H1 (cell line): Measurements from ENCODE around the gene AQP10. TPM values are rescaled to one million over a fixed set of nuclear protein-coding genes. Genes with fewer than 3 reads are reported as not detected.
"Not testable (repeated sequence)": the region's sequence is repeated elsewhere in the genome, so short reads cannot be mapped to it uniquely, and the experiment has no call there.

Source experiments
- CTCF ChIA-PET: fragments of 300-600 bp; sonication (Branson Sonifier 250); formaldehyde crosslinking; loops from one replicate; lab custom pipeline; 2021; ENCODE audit not compliant: partially characterized antibody; lab: Charles Lee
- POLR2A ChIA-PET: fragments of 300-600 bp; sonication (Branson Sonifier 250); formaldehyde crosslinking; loops from one replicate; lab custom pipeline; 2021; ENCODE audit warnings: inconsistent platforms; ENCODE audit not compliant: partially characterized antibody; lab: Charles Lee
- DNase-seq, 2 experiments: peaks; one replicate each; pipeline versions ENCODE4 v3.0.0 to v3.0.0-alpha.2; 2010 to 2022; ENCODE audit warnings: low spot score in 2 of 2, low read depth in 1 of 2, mixed read lengths in 1 of 2
- FAIRE-seq: peaks from 2 replicates; lab custom pipeline; 2011; peaks lifted over from hg19 to GRCh38; lab: Jason Lieb, UNC
- H2AFZ ChIP-seq: 2 replicates; pipeline ENCODE4 v1.8.1; 2012; ENCODE audit warnings: low read length, inconsistent platforms
- H2AK5ac ChIP-seq: 2 replicates; pipeline ENCODE4 v1.6.1; 2013; ENCODE audit warnings: low read depth, low read length
- H2BK120ac ChIP-seq: replicated peaks from 2 replicates; pipeline ENCODE3; 2013; ENCODE audit warnings: low read depth, low read length, inconsistent platforms
- H2BK12ac ChIP-seq: 2 replicates; pipeline ENCODE4 v1.6.1; 2013; ENCODE audit warnings: low read depth, low read length
- H2BK15ac ChIP-seq: 2 replicates; pipeline ENCODE4 v1.6.1; 2013; ENCODE audit warnings: low read length
- H2BK20ac ChIP-seq: 2 replicates; pipeline ENCODE4 v1.6.1; 2013; ENCODE audit warnings: low read length
- H2BK5ac ChIP-seq: 2 replicates; pipeline ENCODE4 v1.6.1; 2013; ENCODE audit warnings: low read depth, low read length
- H3K14ac ChIP-seq: 2 replicates; pipeline ENCODE4 v1.6.1; 2013; ENCODE audit warnings: inconsistent platforms; ENCODE audit not compliant: insufficient read length
- H3K18ac ChIP-seq: 2 replicates; pipeline ENCODE4 v1.6.1; 2013; ENCODE audit warnings: low read length; ENCODE audit errors: extremely low read depth
- H3K23ac ChIP-seq: 2 replicates; pipeline ENCODE4 v1.6.1; 2013; ENCODE audit warnings: inconsistent platforms; ENCODE audit not compliant: insufficient read length
- H3K23me2 ChIP-seq: 2 replicates; pipeline ENCODE4 v1.6.1; 2013; ENCODE audit warnings: low read depth, low read length
- H3K27ac ChIP-seq: 2 replicates; pipeline ENCODE4 v1.6.1; 2011; ENCODE audit warnings: low read depth, low read length, inconsistent platforms
- H3K27me3 ChIP-seq, 4 experiments: replicated peaks in 1 of 4; 1 replicate in 1 of 4; 2 replicates in 3 of 4; pipeline versions ENCODE4 v1.6.1 to v1.8.1; 2011 to 2013; ENCODE audit warnings: low read length in 3 of 4, mild to moderate bottlenecking in 3 of 4, inconsistent platforms in 2 of 4, mixed read lengths in 2 of 4, moderate library complexity in 1 of 4; ENCODE audit not compliant: control insufficient read depth in 3 of 4, insufficient read depth in 3 of 4; ENCODE audit errors: extremely low read depth in 1 of 4
- H3K36me3 ChIP-seq, 4 experiments: 2 replicates each; pipeline versions ENCODE4 v1.6.1 to v1.8.1; 2011 to 2013; ENCODE audit warnings: mild to moderate bottlenecking in 4 of 4, low read length in 3 of 4, moderate library complexity in 2 of 4, control low read depth in 1 of 4, inconsistent platforms in 1 of 4; ENCODE audit not compliant: insufficient read depth in 4 of 4, control insufficient read depth in 2 of 4
- H3K4ac ChIP-seq: replicated peaks from 2 replicates; pipeline ENCODE3; 2013; ENCODE audit warnings: low read length, low read depth, mixed read lengths, inconsistent platforms; ENCODE audit not compliant: insufficient read length
- H3K4me1 ChIP-seq, 4 experiments: replicated peaks in 1 of 4; 1 replicate in 1 of 4; 2 replicates in 3 of 4; pipeline versions ENCODE4 v1.6.1 to v1.8.1; 2011 to 2013; ENCODE audit warnings: low read length in 3 of 4, inconsistent platforms in 2 of 4, mixed read lengths in 1 of 4; ENCODE audit not compliant: insufficient read depth in 4 of 4, control insufficient read depth in 3 of 4
- H3K4me2 ChIP-seq, 2 experiments: 2 replicates each; pipeline versions ENCODE4 v1.6.1 to v1.8.1; 2011 to 2013; ENCODE audit warnings: low read depth in 2 of 2, low read length in 2 of 2, control low read depth in 1 of 2, inconsistent platforms in 1 of 2, mild to moderate bottlenecking in 1 of 2; ENCODE audit not compliant: insufficient read depth in 1 of 2
- H3K4me3 ChIP-seq, 4 experiments: fragments of 200-600, 300-600 bp in 1 of 4; sonication (generic), shearing (Covaris generic), sonication (Bioruptor Twin) in 1 of 4; 2 replicates each; pipeline versions ENCODE4 v1.5.1 to v1.8.1; 2011 to 2016; ENCODE audit warnings: low read length in 4 of 4, low read depth in 3 of 4, control low read depth in 2 of 4, inconsistent platforms in 2 of 4, mild to moderate bottlenecking in 2 of 4, mixed read lengths in 1 of 4, moderate library complexity in 1 of 4; ENCODE audit not compliant: insufficient read depth in 2 of 4; ENCODE audit errors: extremely low read depth in 1 of 4
- H3K56ac ChIP-seq: replicated peaks from 2 replicates; pipeline ENCODE3; 2013; ENCODE audit warnings: low read depth, mild to moderate bottlenecking, mixed read lengths, low read length, inconsistent platforms; ENCODE audit not compliant: insufficient read length
- H3K79me1 ChIP-seq: 2 replicates; pipeline ENCODE4 v1.6.1; 2013; ENCODE audit warnings: low read depth, low read length, control low read depth
- H3K79me2 ChIP-seq, 2 experiments: 2 replicates each; pipeline versions ENCODE4 v1.6.1 to v1.8.1; 2012 to 2013; ENCODE audit warnings: low read length in 2 of 2, mild to moderate bottlenecking in 2 of 2, inconsistent platforms in 1 of 2; ENCODE audit not compliant: insufficient read depth in 2 of 2, control insufficient read depth in 1 of 2
- H3K9ac ChIP-seq, 4 experiments: replicated peaks in 1 of 4; 1 replicate in 1 of 4; 2 replicates in 3 of 4; pipeline versions ENCODE4 v1.6.1 to v1.8.1; 2011 to 2013; ENCODE audit warnings: low read depth in 3 of 4, low read length in 3 of 4, control low read depth in 2 of 4, mild to moderate bottlenecking in 2 of 4, moderate library complexity in 2 of 4, inconsistent platforms in 1 of 4; ENCODE audit errors: extremely low read depth in 1 of 4
- H3K9me3 ChIP-seq, 2 experiments: 2 replicates each; pipeline versions ENCODE4 v1.6.1 to v1.8.1; 2012 to 2013; ENCODE audit warnings: mild to moderate bottlenecking in 2 of 2, moderate library complexity in 2 of 2, control low read depth in 1 of 2, inconsistent platforms in 1 of 2, low read depth in 1 of 2, low read length in 1 of 2, mixed read lengths in 1 of 2; ENCODE audit not compliant: insufficient read depth in 2 of 2
- H4K20me1 ChIP-seq, 2 experiments: replicated peaks in 1 of 2; 2 replicates each; pipeline versions ENCODE3 to v1.8.1; 2011 to 2013; ENCODE audit warnings: inconsistent platforms in 2 of 2, low read length in 2 of 2, mild to moderate bottlenecking in 1 of 2; ENCODE audit not compliant: insufficient read depth in 2 of 2, control insufficient read depth in 1 of 2
- H4K5ac ChIP-seq: 2 replicates; pipeline ENCODE4 v1.6.1; 2013; ENCODE audit warnings: low read length, low read depth, mixed read lengths, inconsistent platforms; ENCODE audit not compliant: insufficient read length
- H4K8ac ChIP-seq: 2 replicates; pipeline ENCODE4 v1.8.0; 2013; ENCODE audit warnings: mild to moderate bottlenecking, moderate library complexity, low read length, inconsistent platforms; ENCODE audit not compliant: insufficient read depth; ENCODE audit errors: extremely low read depth
- H4K91ac ChIP-seq: replicated peaks from 2 replicates; pipeline ENCODE3; 2013; ENCODE audit warnings: low read length, mixed read lengths, inconsistent platforms; ENCODE audit not compliant: insufficient read length
- CBX8 ChIP-seq: fragments of 300-800, 300-1000 bp; sonication (generic); IDR thresholded peaks from 2 replicates; pipeline ENCODE4 v1.7.1; 2016; ENCODE audit warnings: low read depth, low read length, borderline replicate concordance
- FOSL1 ChIP-seq: IDR thresholded peaks from 2 replicates; pipeline ENCODE4 v1.6.1; 2011; ENCODE audit warnings: mild to moderate bottlenecking, low read depth, low read length, moderate library complexity; ENCODE audit not compliant: insufficient read depth
- WGBS, 2 experiments: shearing (Covaris generic) in 1 of 2; methylation state at CpG; one replicate each; pipeline versions ENCODE4 v1.1.6 to v1.1.7; 2013 to 2015; ENCODE audit warnings: low lambda C conversion rate in 2 of 2, mixed read lengths in 2 of 2, inconsistent platforms in 1 of 2, low coverage in 1 of 2, missing lambda C conversion rate in 1 of 2; ENCODE audit not compliant: insufficient replicate concordance in 2 of 2, insufficient coverage in 1 of 2, insufficient read length in 1 of 2; ENCODE audit errors: extremely low coverage in 1 of 2, missing lambda C conversion rate in 1 of 2; 5-methylcytosine and 5-hydroxymethylcytosine counted together
- polyA plus RNA-seq, 7 experiments: library from polyadenylated mRNA; depleted of rRNA in 3 of 7; stranded (reverse) in 5 of 7; unstranded in 2 of 7; fragments of >200 nt in 5 of 7; fragments of 200-250 nt in 2 of 7; gene quantifications; 1 replicate in 5 of 7; 2 replicates in 1 of 7; 4 replicates in 1 of 7; pipeline versions ENCODE4 v1.2.1 to v1.2.3, GENCODE V29; 2011 to 2013; ENCODE audit warnings: missing spikeins in 2 of 7, mixed read lengths in 2 of 7
- total RNA-seq: library from RNA; stranded (reverse); fragmentation: NEBNext Ultra II Directional; extraction: Animal tissue kit (Norgen Biotek cat#: 25700); gene quantifications from 2 replicates; pipeline ENCODE4 v1.2.1, GENCODE V29; 2021

AQP10 gene
- total and polyA plus RNA-seq, 2 of the 8 experiments (the other 6 are each of a cell fraction or from before 2014, with no cell fraction given): not detected

DNA sequence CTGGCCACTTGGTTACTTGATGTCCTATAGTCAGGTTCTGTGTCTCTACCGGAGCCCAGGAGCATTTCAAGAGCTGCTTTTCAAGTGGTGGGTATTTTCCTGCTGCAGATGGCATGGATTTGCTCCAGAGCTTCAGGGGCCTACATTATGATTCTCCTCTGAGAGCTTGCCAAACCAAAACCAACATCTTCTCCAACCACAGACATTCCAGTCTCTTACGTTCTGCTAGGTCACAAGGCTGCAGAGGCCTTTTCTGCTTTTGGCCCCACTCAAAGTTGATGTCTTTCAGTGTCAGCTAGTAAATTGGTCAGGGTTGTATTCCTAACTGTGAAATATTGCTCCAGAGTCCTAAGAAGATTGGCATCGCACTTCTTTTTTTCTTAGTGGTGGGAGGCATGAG is 14.7 kb upstream of the AQP10 start (continued):
- no peak for TF ChIP-seq CBX8
- no peak for TF ChIP-seq FOSL1

DNA sequence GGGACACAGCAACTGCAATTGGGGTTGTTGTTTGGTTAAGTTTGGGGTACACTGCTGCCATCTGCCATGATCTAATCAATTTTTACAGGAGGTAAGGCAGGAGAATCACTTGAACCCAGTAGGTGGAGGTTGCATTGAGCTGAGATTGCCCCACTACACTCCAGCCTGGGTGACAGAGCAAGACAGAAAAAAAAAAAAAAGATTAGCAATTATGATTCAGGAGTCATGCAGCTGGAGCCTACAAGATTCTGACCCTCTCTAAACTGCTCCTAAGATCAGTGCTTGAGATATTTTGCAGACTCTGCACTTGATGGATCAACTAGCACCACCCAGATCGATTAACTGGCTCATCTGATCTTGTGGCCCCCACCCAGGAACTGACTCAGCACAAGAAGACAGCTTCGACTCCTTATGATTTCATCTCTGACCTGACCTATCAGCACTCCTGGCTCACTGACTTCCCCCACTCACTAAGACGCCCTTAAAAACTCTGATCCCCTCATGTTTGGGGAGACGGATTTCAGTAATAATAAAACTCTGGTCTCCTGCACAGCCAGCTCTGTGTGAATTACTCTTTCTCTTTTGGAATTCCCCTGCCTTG is 13.1 kb upstream of the AQP10 start:
- H4K20me1 ChIP-seq, H2BK20ac ChIP-seq, H3K56ac ChIP-seq, H3K4me1 ChIP-seq, H3K79me2 ChIP-seq, H2BK12ac ChIP-seq, H2AFZ ChIP-seq, H3K36me3 ChIP-seq, H4K8ac ChIP-seq, POLR2A ChIA-PET, H3K4me3 ChIP-seq, H3K4me2 ChIP-seq, FAIRE-seq, H3K18ac ChIP-seq, H3K4ac ChIP-seq, H3K14ac ChIP-seq, H2AK5ac ChIP-seq, H4K91ac ChIP-seq, H3K9ac ChIP-seq, H3K23me2 ChIP-seq, H2BK5ac ChIP-seq, H3K27me3 ChIP-seq, H3K79me1 ChIP-seq, H4K5ac ChIP-seq, H2BK15ac ChIP-seq, H3K23ac ChIP-seq, H2BK120ac ChIP-seq, H3K9me3 ChIP-seq, DNase-seq, H3K27ac ChIP-seq: not testable (repeated sequence)
- 86% methylated on average over 4 of the region's 4 CpGs; no CpG with 5 or more reads in 1 of the 2 experiments for WGBS, 2 experiments
- CTCF ChIA-PET: interaction anchor here (0.6 to 3.4 kb wide), 2 partner anchors 16 to 948 kb away, joined by 3 to 9 read pairs; partner anchors contain the start of gene ENTREP3
